Ishikawa (cell line): ENCODE data around the gene PID1.

Experiments used
- CEBPB ChIP-seq: IDR thresholded peaks from 2 replicates; pipeline ENCODE4 v1.6.1; 2012
- CREB1 ChIP-seq: IDR thresholded peaks from 2 replicates; pipeline ENCODE4 v1.6.1; 2012; ENCODE audit warnings: low read depth
- EGR1 ChIP-seq: IDR thresholded peaks from 2 replicates; pipeline ENCODE4 v1.6.1; 2012
- EP300 ChIP-seq: IDR thresholded peaks from 2 replicates; pipeline ENCODE4 v1.6.1; 2012; ENCODE audit warnings: borderline replicate concordance
- NFIC ChIP-seq: IDR thresholded peaks from 2 replicates; pipeline ENCODE4 v1.6.1; 2012
- RAD21 ChIP-seq: IDR thresholded peaks from 2 replicates; pipeline ENCODE4 v1.6.1; 2012; ENCODE audit warnings: low read depth
- TAF1 ChIP-seq: IDR thresholded peaks from 2 replicates; pipeline ENCODE4 v1.6.1; 2012; ENCODE audit warnings: low read depth, mild to moderate bottlenecking
- TEAD4 ChIP-seq: IDR thresholded peaks from 2 replicates; pipeline ENCODE4 v1.6.1; 2012
- YY1 ChIP-seq: IDR thresholded peaks from 2 replicates; pipeline ENCODE4 v1.6.1; 2012; ENCODE audit warnings: low read depth
- ZBTB7A ChIP-seq: IDR thresholded peaks from 2 replicates; pipeline ENCODE4 v1.6.1; 2012; ENCODE audit warnings: low read depth
- TF ChIP-seq, protein P1 (sequence below): IDR thresholded peaks from 2 replicates; pipeline ENCODE4 v1.6.1; 2012; ENCODE audit warnings: low read depth, mild to moderate bottlenecking
- TF ChIP-seq, protein P2 (sequence below): IDR thresholded peaks from 2 replicates; pipeline ENCODE4 v1.6.1; 2012

DNA sequence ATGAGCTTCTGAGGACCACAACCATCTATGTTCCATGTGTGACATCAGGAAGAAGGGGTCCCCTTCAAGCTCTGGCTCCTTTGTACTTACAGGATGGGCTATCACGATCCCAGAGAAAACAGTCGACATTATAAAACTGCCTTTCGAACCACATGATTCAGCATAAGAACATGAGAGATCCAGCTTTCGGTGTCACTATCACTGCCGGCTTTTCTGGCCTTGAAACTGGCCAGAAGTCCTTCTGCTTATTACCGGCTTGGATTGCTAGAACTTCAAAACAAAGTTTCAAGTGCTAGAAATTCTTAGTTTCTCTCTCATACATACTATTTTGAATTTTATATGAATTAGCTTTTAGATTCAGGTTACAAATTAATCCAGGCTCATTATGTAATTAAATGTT lies 138.9 kb downstream of the PID1 start:
- TF ChIP-seq, protein P1, sequence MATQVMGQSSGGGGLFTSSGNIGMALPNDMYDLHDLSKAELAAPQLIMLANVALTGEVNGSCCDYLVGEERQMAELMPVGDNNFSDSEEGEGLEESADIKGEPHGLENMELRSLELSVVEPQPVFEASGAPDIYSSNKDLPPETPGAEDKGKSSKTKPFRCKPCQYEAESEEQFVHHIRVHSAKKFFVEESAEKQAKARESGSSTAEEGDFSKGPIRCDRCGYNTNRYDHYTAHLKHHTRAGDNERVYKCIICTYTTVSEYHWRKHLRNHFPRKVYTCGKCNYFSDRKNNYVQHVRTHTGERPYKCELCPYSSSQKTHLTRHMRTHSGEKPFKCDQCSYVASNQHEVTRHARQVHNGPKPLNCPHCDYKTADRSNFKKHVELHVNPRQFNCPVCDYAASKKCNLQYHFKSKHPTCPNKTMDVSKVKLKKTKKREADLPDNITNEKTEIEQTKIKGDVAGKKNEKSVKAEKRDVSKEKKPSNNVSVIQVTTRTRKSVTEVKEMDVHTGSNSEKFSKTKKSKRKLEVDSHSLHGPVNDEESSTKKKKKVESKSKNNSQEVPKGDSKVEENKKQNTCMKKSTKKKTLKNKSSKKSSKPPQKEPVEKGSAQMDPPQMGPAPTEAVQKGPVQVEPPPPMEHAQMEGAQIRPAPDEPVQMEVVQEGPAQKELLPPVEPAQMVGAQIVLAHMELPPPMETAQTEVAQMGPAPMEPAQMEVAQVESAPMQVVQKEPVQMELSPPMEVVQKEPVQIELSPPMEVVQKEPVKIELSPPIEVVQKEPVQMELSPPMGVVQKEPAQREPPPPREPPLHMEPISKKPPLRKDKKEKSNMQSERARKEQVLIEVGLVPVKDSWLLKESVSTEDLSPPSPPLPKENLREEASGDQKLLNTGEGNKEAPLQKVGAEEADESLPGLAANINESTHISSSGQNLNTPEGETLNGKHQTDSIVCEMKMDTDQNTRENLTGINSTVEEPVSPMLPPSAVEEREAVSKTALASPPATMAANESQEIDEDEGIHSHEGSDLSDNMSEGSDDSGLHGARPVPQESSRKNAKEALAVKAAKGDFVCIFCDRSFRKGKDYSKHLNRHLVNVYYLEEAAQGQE = no peak
- no peak for TF ChIP-seq RAD21
- no peak for TF ChIP-seq EP300
- no peak for TF ChIP-seq TAF1
- TF ChIP-seq YY1 = no peak
- TF ChIP-seq NFIC = no peak
- TF ChIP-seq CEBPB = no peak
- TF ChIP-seq ZBTB7A = no peak
- no peak for TF ChIP-seq EGR1
- TF ChIP-seq, protein P2, sequence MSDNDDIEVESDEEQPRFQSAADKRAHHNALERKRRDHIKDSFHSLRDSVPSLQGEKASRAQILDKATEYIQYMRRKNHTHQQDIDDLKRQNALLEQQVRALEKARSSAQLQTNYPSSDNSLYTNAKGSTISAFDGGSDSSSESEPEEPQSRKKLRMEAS = no peak
- TF ChIP-seq CREB1 = no peak
- no peak for TF ChIP-seq TEAD4
